ENCODE measurements around the gene GNAZ. TPM values are rescaled to one million over a fixed set of nuclear protein-coding genes. Genes with fewer than 3 reads are reported as not detected.
A peak's percentile ranks its signal among the peaks of the same experiment; 100 is the strongest.

Gene GNAZ
- total and polyA plus RNA-seq, 2 of the 8 experiments (the other 6 are each of a cell fraction or from before 2014, with no cell fraction given): 6.6 to 9.6 TPM

GRCh38 chr22:23086263-23086662 is 15.9 kb downstream of the GNAZ start:
- Histone ChIP-seq H3K56ac (replicated peaks; ENCODE audit: insufficient read length, low read depth, low read length) (no peak overlapping the region), H2BK12ac (ENCODE audit: low read depth, low read length) (no peak overlapping the region), H4K5ac (ENCODE audit: insufficient read length, low read depth, low read length) (no peak overlapping the region), H3K4me1 (replicated peaks in 1 of 4; ENCODE audit: control insufficient read depth in 3 of 4, insufficient read depth in 4 of 4, low read length in 3 of 4) (peaks cover 2 to 11% (median 7%) of the 10 kb centered on the region in 4 experiments), H3K27ac (ENCODE audit: low read depth, low read length) (no peak overlapping the region), H2AK5ac (ENCODE audit: low read depth, low read length) (no peak overlapping the region), H4K20me1 (replicated peaks in 1 of 2; ENCODE audit: control insufficient read depth in 1 of 2, insufficient read depth in 2 of 2, low read length in 2 of 2) (peaks cover 2 to 13% of the 10 kb centered on the region in 2 experiments), H3K18ac (ENCODE audit: extremely low read depth, low read length) (no peak overlapping the region), H3K4ac (replicated peaks; ENCODE audit: insufficient read length, low read depth, low read length) (no peak overlapping the region), H3K27me3 (replicated peaks in 1 of 4; ENCODE audit: control insufficient read depth in 3 of 4, extremely low read depth in 1 of 4, insufficient read depth in 3 of 4, low read length in 3 of 4) (no peaks in the 10 kb centered on the region; a peak in 1 of 7 replicates), H4K8ac (ENCODE audit: extremely low read depth, insufficient read depth, low read length) (peak overlapping the region; percentile 40), H3K9me3 (ENCODE audit: insufficient read depth in 2 of 2, low read depth in 1 of 2, low read length in 1 of 2) (no peaks in the 10 kb centered on the region), H3K23ac (ENCODE audit: insufficient read length) (no peak overlapping the region), H3K79me1 (ENCODE audit: low read depth, low read length) (no peaks in the 10 kb centered on the region), H3K14ac (ENCODE audit: insufficient read length) (no peak overlapping the region), H2AFZ (ENCODE audit: low read length) (no peak overlapping the region), H3K23me2 (ENCODE audit: low read depth, low read length) (peaks cover 2% of the 10 kb centered on the region; the same call in 1 of the 2 replicates), H3K4me3 (ENCODE audit: extremely low read depth in 1 of 4, insufficient read depth in 2 of 4, low read depth in 3 of 4, low read length in 4 of 4) (no peak overlapping the region), H2BK5ac (ENCODE audit: low read depth, low read length) (0 out of 2 replicates have a peak overlapping the region, but pooled peaks have one; percentile 21), H4K91ac (replicated peaks; ENCODE audit: insufficient read length, low read length) (no peak overlapping the region), H3K36me3 (ENCODE audit: control insufficient read depth in 2 of 4, insufficient read depth in 4 of 4, low read length in 3 of 4) (peaks cover 0 to under 1% (median 0%) of the 10 kb centered on the region in 4 experiments; a peak in 1 of 8 replicates), H2BK120ac (replicated peaks; ENCODE audit: low read depth, low read length) (no peak overlapping the region), H2BK15ac (ENCODE audit: low read length) (no peak overlapping the region), H3K9ac (replicated peaks in 1 of 4; ENCODE audit: extremely low read depth in 1 of 4, low read depth in 3 of 4, low read length in 3 of 4) (no peak overlapping the region), H2BK20ac (ENCODE audit: low read length) (no peak overlapping the region), H3K79me2 (ENCODE audit: control insufficient read depth in 1 of 2, insufficient read depth in 2 of 2, low read length in 2 of 2) (no peaks in the 10 kb centered on the region), H3K4me2 (ENCODE audit: insufficient read depth in 1 of 2, low read depth in 2 of 2, low read length in 2 of 2) (no peak overlapping the region)
- ChIA-PET POLR2A (ENCODE audit: partially characterized antibody) (interaction anchor here (0.9 to 1.3 kb wide), 2 partner anchors 15 to 33 kb away, joined by 3 to 5 read pairs; no protein-coding TSS in a partner anchor), CTCF (ENCODE audit: partially characterized antibody) (interaction anchor here (1.2 to 1.5 kb wide), 5 partner anchors 9 to 127 kb away, joined by 3 to 6 read pairs (median 3); no protein-coding TSS in a partner anchor)
- TF ChIP-seq RXRA (IDR thresholded peaks at IDR 0.05; ENCODE audit: insufficient read depth, low read depth, low read length) (no peak), JUN (IDR thresholded peaks at IDR 0.05; ENCODE audit: low read depth, low read length) (no peak), RBBP5 (IDR thresholded peaks at IDR 0.05; ENCODE audit: borderline replicate concordance, low read depth, low read length) (no peak)
- FAIRE-seq: no peak
- WGBS, 2 experiments (ENCODE audit: extremely low coverage in 1 of 2, insufficient coverage in 1 of 2, insufficient read length in 1 of 2, insufficient replicate concordance in 2 of 2, low coverage in 1 of 2, low lambda C conversion rate in 2 of 2, missing lambda C conversion rate in 1 of 2): 88% methylated on average over 11 of the region's 12 CpGs; no CpG with 5 or more reads in 1 of the 2 experiments
- no peak for DNase-seq (ENCODE audit: low read depth in 1 of 2, low spot score in 2 of 2)
